ENCODE results near the gene SORD.
"Not testable (repeated sequence)": the region's sequence is repeated elsewhere in the genome, so short reads cannot be mapped to it uniquely, and the experiment has no call there.

The SORD gene

DNA sequence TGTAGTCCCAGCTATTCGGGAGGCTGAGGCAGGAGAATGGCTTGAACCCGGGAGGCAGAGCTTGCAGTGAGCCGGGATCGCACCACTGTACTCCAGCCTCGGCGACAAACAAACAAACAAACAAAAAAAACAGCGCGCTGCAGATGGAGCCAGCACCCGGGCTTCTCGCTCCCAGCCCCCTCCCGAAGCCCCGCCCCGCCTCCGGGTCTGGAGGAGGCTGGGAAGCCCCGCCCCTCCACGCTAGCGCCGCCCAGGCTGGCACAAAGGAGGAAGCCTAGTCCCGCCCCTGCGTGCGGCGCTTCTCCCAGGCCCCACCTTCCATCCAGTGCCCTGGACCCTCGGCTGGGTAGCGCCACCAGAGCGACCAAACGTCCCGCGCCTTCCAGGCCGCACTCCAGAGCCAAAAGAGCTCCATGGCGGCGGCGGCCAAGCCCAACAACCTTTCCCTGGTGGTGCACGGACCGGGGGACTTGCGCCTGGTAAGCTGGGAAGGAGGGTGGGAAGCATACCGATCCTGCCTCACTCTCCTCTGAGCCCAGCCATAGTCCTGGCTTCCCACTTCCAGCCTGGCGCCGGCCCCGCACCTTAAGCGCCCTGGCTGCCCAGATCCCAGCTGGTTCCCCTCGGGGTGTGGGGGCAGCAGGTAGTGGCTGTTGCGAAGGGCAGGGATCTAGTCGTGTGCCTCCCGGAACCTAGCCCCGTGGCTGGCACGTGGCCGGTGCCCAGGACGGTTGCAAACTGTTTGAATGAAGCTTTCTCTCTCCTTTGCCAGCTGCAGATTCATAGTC, at the start of gene SORD:
Gene SORD (plus strand): TSS at position 325 of the 788 bp plus-strand sequence. CDS start 89 bp downstream, at position 414.
- DNase-seq, result peak; percentile 94

DNA sequence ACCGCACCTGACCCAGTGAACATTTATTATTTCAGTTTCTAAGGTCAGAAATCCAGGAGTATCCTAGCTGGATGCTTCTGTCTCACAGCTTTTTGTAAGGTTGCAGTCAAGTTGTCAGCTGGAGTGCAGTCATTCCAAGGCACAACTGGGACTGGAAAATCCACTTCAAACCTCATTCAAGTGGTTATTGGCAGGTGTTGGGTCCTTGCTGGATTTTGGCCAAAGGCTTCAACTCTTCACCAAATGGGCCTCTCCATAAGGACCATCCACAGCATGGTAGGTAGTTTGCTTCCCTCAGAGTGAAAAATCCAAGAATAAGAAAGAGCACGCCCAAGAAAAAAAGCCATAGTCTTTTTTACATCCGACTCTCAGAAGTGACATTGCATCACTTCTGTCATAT, 46.8 kb upstream of the SORD start:
- DNase-seq, result not testable (repeated sequence)

- DNase-seq, result not testable (repeated sequence)
Observed at GRCh38 chr15:44977781-44978180, 45.2 kb upstream of the SORD start.

DNA sequence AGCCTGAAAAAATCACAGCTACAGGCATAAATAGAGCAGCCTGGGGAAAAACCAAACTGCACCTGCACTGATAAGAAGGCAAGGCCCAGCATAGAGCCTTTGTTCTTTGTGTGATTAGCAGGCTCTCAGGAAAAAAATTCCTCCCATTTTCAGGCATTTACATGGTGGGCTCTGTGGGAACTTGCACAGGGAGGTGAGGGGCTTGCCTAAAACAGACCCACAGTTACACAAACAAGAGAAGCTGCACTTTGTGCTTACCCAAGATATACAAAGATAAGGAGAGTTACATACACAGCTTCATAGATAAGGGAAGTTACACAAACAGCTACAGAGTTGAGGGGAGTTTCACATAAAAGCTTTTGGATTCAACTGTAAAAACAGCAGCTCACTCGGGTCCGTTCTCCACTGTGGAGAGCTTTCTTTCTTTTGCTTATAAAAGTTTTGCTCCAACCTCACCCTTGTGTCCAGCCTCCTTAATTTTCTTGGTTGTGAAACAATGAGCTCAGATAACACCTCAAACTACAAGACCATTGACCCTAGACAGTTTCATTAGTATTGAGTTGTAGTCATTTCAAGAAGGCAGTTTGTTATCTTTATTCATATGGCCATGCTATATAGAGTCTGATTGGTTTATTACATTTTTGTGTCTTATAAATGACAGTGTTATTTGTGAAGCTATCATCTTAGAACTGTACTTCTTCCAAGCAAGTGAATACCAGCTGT, 43.2 kb upstream of the SORD start:
- not testable (repeated sequence) for DNase-seq

DNA sequence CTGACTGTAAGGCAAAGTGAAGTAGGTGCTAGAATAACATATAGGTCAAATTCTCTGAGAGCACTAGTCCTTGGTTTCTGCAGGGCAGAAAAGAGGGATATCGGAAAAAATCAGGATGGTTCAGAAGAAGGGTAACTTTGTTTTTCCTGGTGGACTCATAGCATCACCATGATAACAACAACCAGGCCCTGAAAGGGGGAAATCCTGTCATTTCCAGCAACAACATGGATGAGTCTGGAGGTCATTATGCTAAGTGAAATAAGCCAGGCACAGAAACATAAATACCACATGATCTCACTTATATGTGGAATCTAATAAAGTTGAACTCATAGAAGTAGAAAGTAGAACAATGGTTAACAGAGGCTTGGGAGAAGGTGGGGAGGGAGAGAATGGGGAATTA, 38.9 kb upstream of the SORD start:
- not testable (repeated sequence) for DNase-seq

GRCh38 chr15:44986346-44987055, 36.5 kb upstream of the SORD start:
- not testable (repeated sequence) for DNase-seq

GRCh38 chr15:44987711-44988110, 35.3 kb upstream of the SORD start:
- DNase-seq, result not testable (repeated sequence)

DNA sequence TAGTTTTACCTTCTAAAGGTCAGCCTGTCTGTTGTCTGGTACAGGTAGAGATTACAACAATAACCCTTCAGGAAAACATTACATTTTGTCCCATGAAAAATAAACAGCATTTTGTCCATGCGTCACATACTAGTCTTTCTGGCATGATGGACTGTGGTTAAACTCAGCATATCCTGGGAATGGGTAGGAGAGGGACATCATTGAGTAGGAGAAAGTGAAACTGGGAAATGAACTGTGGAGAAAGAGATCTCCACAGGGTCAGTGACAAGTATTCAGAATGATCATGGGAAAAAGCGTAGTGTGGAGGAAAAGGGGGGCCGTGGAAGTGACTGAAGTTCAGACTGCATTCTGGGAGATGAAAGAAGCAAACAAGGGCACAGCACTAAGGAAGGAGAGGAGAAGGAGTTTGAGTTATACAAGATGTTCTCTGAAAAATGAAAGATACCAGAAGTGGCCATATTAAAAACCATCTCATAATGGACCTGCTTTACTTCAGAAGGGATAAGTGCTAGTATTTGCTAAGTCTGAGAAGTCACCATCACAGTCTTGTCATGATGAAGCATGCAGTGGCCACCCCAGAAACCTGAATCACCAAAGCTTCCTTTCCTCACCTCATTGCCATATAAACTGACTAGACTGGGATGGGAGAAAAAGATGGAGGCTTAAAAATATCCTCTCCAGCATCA, 34.7 kb upstream of the SORD start:
- not testable (repeated sequence) for DNase-seq

DNA sequence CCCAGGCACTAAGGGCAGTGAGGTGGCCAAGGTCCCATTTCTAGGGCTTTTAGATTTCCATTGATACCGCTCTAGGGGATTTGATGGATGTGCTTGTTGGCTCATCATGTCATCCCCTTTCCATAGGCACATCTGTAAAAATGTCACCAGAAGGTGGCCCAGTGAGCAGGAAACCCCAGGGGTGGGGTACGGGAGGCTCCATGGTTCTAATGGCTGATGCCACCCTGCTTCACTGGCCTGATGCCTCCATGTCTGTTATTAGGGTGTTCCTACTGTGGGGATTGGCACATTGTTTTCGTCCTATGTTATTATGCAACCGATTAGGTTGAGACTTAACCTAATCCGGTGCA, 34.1 kb upstream of the SORD start:
- DNase-seq, result not testable (repeated sequence)

DNA sequence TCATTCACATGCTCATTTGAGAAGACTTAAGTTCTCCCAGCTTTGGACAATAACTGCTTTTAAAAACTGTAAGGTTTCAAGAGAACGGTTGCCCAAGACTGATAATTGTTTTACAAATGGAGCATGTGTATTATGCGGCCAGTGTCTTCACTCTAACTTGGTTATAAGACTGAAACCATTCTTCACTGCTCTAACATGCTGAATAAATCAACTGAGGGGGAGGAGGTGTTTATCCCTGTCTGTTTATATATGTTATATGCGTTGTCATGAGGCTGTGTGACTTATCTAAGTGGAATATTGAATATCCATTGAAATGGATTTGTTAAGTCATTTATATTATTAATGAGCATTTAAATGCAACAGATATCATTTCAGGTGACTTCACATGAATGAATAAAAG, 25.4 kb upstream of the SORD start:
- DNase-seq, result not testable (repeated sequence)

DNA sequence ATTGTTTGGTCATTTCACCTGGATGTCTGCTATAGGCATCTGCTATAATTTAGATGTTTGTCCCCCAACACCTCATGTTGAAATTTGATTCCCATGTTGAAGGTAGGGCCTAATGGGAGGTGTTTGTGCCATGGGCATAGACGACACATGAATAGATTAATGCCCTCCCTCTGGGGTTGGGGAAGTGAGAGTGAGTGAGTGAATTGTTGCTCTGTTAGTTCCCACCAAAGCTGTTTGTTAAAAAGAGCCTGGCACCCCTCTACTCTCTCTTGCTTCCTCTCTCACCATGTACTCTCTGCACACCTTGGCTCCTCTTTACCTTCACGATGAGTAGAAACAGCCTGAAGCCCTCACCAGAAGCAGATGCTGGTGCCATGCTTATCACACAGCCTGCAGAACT, 23.9 kb upstream of the SORD start:
- DNase-seq, result no peak

DNA sequence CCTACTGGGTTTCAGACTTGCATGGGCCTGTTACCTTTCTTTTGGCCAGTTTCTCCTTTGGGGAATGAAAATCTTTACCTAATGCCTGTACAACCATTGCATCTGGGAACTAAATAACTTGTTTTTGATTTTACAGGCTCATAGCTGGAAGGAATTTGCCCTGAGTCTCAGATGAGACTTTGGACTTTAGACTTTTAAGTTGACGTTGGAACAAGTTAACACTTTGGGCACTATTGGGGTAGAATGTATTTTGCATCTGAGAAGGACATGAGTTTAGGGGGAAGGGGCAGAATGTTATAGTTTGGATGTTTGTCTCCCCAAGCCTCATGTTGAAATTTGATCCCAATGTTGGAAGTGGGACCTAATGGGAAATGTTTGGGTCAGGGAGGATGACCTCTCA, 21.8 kb upstream of the SORD start:
- not testable (repeated sequence) for DNase-seq

- not testable (repeated sequence) for DNase-seq
Observed at GRCh38 chr15:45003731-45004410, 19.1 kb upstream of the SORD start.

DNA sequence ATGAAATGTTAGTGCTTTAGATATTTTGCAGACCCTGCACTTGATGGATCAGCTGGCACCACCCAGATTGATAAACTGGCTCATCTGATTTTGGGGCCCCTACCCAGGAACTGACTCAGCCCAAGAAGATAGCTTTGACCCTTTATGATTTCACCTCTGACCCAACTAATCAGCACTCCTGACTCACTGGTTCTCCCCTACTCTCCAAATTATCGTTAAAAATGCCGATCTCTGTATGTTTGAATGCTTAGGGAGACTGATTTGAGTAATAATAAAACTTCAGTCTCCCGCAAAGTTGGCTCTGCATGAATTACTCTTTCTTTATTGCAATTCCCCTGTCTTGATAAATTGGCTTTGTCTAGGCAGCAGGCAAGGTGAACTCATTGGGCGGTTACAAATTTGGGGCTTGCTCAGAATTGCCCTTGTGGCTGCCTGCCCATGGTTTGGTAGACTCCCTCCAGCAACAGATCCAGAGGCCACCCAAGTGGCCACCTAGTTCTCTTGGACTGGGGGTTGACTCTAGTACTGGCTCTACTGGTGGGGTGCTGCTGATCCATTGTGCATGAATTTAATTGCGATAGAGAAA, 18.3 kb upstream of the SORD start:
- DNase-seq, result not testable (repeated sequence)

DNA sequence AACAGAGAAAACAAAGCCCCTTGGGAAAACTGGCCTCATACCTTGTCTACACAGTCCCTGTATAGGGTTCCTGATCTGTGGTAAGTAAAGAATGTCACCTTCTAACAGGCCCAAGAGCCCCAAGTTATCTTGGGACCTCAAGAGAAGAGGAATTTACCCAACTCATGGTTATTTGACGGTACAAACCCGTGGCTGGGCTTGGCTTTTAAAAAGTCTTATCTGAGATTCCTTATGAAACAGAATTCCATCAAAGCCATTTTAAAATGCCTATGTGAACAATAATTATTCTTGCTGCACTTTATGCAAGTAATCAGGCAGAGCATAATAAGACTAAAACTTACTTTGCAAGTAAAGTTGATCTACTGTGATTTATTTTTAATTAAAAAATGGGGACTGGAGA, 13.9 kb upstream of the SORD start:
- DNase-seq, result no peak

- DNase-seq, result not testable (repeated sequence)
Observed at GRCh38 chr15:45015114-45015513, 7.9 kb upstream of the SORD start.

DNA sequence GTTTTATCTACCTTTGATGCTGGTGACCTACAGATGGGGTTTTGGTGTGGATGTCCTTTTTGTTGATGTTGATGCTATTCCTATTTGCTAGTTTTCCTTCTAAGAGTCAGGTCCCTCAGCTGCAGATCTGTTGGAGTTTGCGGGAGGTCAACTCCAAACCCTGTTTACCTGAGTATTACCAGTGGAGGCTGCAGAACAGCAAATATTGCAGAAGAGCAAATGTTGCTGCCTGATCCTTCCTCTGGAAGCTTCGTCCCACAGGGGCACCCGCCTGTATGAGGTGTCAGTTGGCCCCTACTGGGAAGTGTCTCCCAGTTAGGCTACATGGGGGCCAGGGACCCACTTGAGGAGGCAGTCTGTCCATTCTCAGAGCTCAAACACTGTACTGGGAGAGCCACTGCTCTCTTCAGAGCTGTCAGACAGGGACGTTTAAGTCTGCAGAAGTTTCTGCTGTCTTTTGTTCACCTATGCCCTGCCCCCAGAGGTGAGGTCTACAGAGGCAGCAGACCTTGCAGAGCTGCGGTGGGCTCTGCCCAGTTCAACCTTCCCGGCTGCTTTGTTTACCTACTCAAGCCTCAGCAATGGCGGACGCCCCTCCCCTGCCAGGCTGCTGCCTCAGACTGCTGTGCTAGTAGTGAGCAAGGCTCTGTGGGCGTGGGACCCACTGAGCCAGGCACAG, 2.6 kb upstream of the SORD start:
- DNase-seq, result not testable (repeated sequence)

GRCh38 chr15:45020901-45021259, 2.1 kb upstream of the SORD start:
- not testable (repeated sequence) for DNase-seq

DNA sequence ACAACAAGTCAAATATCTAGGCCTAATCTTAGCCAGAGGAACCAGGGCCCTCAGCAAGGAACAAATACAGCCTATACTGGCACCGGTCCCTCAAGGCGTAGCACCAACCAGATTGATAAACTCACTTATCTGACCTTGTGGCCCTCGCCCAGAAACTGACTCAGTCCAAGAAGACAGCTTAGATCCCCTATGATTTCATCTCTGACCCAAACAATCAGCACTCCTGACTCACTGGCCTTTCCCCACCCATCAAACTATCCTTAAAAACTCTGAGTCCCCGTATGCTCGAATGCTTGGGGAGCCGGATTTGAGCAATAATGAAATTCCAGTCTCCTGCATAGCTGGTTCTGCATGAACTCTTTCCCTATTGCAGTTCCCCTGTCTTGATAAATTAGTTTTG, 1.6 kb upstream of the SORD start:
- DNase-seq, result no peak

DNA sequence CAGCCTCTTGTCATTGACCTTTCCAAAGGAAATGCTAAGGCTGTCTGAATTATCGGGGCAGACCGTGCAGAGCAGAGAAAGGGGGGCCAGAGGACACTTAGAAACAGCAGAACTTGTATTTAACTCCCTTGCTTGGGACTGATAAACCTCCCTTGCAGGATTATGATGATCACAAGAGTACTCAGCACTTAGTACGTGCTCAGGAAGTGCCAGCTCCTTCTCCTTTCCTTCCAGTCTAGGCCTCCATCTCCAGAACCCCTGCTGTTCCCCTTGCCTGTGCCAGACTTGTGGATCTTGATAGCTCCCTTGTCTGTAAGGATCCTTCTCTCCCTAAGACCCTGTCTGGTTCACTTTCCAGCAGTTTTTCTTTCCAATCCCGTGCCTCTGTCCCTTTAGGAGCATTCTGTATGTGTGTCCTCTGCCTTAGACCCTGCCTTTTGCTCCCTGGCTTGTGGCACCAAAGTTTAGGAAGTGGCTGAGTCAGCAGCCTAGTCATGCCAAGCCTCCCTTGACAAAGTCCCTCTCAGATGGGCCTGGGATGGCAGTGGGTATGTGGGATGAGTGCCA, 747 bp downstream of the SORD start:
- no peak for DNase-seq

- not testable (repeated sequence) for DNase-seq
Observed at GRCh38 chr15:45024649-45025048, 1.7 kb downstream of the SORD start.

Measured in right hindlimb (tissue), 1 donor.